Colon (tissue), 2 donors: ENCODE results near the gene SORCS3.

Experiments
- FAIRE-seq: peaks from 2 replicates; lab custom pipeline; 2012; peaks lifted over from hg19 to GRCh38; lab: Jason Lieb, UNC
- donor health status: control.
- donor health status: control.

Gene SORCS3

GRCh38 chr10:104778371-104778770 lies 137.3 kb downstream of the SORCS3 start:
- no peak for FAIRE-seq

DNA sequence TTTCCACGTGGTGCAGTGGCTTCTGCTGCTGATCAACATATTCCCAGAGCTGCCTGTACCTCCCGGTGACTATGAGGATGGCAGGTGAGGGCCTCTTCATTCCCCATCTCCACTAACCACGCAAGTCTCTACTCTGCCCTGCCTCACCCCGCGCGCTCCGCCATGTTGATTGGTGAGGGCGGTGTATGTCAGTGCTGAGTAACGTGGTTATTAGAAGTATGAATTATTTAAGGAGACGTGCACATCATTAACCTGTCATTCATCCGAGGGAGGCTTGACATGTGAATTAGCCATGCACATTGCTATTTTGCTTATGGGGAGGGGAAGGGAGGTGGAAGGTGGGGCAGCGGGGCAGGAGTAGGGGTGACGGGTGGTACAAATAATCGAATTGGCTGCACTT lies 138.6 kb downstream of the SORCS3 start:
- no peak for FAIRE-seq

DNA sequence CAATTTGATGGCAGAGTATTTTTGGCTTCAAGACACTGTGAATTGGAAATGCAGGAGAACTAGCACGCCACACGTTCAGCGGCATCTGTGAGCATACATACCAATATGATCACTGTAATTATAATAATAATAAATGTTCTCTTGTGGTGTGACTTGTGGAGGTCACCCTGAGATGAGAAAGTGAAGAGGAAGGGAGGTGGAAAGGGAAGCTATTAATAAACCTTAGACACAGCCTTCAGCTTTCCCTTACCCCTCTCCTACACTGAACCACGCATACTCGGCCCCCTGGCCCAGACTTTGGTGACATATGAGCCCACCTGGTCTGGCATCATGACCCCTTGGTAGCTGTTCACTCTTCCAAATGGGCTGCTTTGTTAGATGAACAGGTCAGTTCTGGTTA lies 139.1 kb downstream of the SORCS3 start:
- FAIRE-seq, result no peak

- no peak for FAIRE-seq
Observed at GRCh38 chr10:104780946-104781595, 140.0 kb downstream of the SORCS3 start.

DNA sequence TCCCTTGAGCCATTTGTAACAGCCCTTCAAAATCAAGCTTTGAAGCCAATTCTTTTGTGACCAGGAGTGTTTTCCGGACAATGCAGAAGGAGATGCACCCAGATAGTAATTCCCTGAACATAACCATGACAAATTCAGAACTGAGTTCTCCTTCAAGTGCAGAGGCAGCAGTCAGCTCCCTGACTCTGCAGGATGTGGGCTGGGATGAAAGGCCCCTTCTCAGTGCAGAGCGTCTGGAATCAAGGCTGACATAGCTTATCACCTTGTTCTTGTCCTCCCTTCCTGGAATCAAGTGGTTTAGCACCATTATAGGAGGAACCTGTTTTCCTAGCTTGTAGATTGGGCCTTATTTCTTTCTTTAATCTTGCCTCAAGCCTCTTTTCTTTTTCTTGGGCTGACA lies 143.4 kb downstream of the SORCS3 start:
- FAIRE-seq, result no peak

- no peak for FAIRE-seq
Observed at GRCh38 chr10:104791471-104791870, 150.4 kb downstream of the SORCS3 start.

DNA sequence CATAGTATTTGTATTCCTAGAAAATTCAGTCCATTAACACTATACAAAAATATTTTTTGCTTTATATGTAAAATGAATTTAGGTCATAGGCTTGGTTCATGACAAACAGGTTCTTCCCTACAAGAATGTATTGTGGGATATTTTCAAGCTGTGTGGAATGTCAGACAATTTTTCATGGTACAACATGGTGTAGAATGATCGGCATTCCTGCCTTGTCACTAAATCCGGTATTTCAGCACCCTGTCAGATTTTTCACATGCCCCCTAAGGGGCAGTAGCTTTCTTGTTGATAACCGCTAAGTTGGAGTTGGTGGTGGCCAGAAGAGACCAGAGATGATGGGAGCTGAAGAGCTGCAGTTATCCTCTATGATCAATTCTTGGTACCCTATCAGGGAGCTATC lies 154.3 kb downstream of the SORCS3 start:
- FAIRE-seq, result no peak

DNA sequence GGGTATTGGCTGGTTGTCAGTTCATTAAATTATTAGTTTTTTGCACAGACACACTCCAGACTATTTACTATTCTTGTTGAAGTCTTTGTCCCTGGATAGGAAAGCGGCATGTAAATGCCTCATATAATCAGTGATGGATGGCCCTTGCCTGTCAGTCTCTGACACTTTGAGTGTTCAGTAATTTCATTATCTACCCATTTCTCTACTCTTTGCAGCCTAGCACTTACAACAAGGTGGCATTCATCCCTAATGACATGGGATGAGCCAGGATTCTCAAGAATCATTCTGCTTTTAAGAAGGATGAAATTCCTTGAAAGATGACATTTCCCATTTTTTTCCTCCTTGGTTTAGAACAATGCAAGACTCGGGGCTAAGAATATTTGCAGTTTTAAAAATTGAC lies 155.7 kb downstream of the SORCS3 start:
- no peak for FAIRE-seq

- no peak for FAIRE-seq
Observed at GRCh38 chr10:104802941-104803340, 161.9 kb downstream of the SORCS3 start.

GRCh38 chr10:104804880-104805279 lies 163.8 kb downstream of the SORCS3 start:
- FAIRE-seq, result no peak

- FAIRE-seq, result no peak
Observed at GRCh38 chr10:104806801-104807200, 165.7 kb downstream of the SORCS3 start.

GRCh38 chr10:104807581-104808310 lies 166.7 kb downstream of the SORCS3 start:
- FAIRE-seq, result no peak

- FAIRE-seq, result no peak
Observed at GRCh38 chr10:104809288-104810090, 168.4 kb downstream of the SORCS3 start.

DNA sequence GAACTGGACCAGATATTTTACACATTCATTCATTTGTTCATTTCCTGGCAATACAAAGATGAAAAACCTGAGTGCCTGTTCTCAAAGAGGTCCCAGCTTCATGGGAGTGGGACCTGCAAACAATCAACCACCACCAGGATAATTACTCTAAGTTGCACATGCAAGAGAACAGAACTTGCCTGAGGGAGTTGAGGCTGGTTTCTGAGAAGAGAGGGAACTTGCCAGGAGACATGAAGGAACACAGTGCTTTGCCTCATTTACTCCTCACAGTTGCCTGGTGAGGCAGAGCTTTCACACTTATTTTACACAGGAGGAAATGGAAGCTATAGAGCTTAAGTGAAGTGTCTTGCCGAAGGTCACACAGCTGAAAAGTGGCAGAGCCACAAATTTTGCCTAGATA lies 170.1 kb downstream of the SORCS3 start:
- FAIRE-seq, result no peak

DNA sequence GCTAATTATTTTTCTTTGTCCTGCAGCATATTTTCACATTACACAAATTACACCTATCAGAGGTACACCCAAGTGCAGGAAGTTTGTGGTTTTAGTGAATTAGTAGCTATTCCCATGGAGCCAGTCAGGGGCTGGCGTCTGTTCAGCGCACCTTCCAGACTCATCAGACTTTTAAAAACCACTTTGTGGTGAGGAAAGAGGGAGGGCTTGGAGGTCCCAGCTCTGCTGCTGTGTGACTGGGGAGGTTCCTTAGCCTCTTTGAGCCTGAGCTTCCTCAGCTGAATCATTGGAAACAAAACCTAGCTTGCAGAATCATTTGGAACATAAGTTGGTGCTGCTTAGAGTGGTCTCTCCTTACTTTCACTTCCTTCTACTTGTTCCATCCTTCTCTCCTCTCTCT lies 175.4 kb downstream of the SORCS3 start:
- no peak for FAIRE-seq

DNA sequence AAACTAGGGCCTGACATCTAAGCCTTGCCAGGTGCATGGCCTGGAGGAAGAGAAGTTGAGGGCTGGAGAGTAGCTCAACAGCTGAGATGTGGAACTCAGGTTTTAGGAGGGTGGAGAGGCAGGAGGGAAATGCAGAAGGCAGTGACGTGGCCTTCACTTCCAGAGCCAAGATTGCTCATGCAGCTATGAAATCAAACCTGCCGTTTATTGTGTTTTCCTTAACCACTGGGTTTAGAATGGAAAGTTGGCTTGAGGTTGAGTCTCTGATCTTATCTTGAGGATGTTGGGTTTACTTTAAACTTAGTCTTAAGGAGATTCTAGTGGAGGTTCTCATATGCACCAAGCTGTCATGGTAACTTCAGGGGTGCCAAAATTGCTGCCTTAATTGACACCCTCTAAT lies 178.6 kb downstream of the SORCS3 start:
- FAIRE-seq, result no peak

- no peak for FAIRE-seq
Observed at GRCh38 chr10:104822088-104822487, 181.0 kb downstream of the SORCS3 start.

DNA sequence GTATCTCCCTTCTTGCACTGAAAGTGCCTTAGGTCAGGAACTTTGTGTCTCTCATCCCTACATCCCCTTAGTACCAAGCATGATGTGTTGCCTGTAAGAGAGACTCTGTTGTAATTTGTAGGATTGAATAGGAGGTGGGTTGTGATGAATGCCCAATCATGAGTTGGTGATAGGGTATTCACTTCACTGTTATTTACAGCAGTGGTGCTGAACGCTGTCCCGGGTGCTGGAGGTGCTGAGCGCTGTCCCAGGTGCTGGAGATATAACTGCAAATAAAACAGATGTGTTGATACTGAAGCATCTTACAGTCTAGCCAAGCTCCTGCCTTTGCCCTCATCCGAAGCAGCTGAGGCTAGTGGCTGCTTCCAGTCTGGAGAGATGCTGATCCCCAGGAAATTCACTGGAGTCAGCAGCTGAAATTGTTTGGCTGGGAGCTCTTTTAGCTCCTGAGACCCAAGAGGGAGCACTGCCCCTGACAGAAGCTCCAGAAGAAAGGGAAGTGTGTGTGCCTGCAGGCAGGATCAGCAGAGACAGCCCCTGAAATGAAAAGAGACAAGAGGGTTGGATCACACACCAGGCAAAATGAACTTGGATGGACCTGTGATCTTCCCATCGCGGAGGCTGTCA lies 183.4 kb downstream of the SORCS3 start:
- no peak for FAIRE-seq

- FAIRE-seq, result no peak
Observed at GRCh38 chr10:104831272-104831671, 190.2 kb downstream of the SORCS3 start.

DNA sequence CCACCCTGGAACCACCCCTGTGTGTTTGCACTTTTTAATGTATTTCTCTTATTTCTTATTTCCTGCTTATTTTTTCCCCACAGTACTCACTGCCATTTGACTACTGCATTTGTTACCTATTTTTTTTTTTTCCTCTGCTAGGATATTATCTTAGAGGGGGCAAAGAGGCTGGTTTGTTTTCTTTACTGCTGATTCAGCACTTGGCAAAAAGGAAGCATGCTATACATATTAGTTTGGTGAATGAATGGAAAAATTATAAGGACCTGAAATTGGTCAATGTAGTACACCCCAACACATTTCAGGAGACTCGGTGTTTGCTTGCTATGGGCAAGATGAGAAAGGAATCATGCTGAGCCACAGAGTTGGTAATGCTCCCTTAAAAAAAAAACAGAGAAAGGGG lies 193.5 kb downstream of the SORCS3 start:
- FAIRE-seq, result no peak

- FAIRE-seq, result no peak
Observed at GRCh38 chr10:104835422-104835821, 194.3 kb downstream of the SORCS3 start.

DNA sequence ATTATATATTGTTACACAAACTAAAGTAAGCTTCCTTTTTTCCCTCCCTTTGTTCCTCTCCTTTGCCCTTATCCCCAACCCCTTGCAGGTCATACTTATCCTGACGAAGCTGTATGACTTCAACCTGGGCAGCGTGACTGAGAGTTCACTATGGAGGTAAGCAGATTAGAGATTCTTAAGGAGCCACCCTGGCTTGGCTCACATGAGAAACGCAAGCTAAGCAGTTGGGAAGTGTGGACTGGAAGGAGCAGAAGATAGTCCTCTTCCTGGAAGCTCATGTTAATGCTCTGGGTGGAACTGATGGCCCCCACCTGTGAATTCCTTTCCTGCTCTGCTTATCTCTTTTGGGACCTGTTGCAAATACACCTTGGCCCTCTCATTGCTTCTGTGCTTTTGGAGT lies 201.6 kb downstream of the SORCS3 start:
- no peak for FAIRE-seq

DNA sequence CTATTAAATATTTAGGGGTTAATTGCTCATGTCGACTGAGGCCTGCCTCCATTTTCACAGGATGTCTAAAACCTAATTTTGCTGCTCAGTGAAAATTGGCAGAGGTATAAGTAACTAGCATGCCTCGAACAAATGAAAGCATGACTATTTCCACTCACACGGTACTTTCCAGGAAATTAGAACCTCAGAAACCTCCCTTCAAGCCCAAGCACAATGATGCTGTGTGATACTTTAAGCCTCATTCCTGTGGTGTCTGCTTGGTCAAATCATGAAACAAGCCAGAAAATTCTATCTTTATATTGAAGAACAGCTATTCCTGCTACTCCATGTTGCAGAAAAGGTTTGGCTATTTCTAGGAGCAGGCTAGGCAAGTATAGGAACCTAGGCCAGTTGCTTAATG lies 203.0 kb downstream of the SORCS3 start:
- FAIRE-seq, result no peak
